PC-9 (cell line): ENCODE data around the gene MVP. TPM values are rescaled to one million over a fixed set of nuclear protein-coding genes. Genes with fewer than 3 reads are reported as not detected.

Experiments used
- BruUV-seq: library from RNA; stranded (reverse); fragments of 400-500 nt; replicated peaks from 2 replicates; lab custom pipeline; 2021; lab: Mats Ljungman, UMichigan
- CTCF ChIA-PET: fragments of 300-600 bp; sonication (Branson Sonifier 250); formaldehyde crosslinking; loops from one replicate; lab custom pipeline; 2022; ENCODE audit warnings: antibody characterized with exemption; lab: Charles Lee
- POLR2A ChIA-PET: fragments of 300-600 bp; sonication (Branson Sonifier 250); formaldehyde crosslinking; loops from one replicate; lab custom pipeline; 2022; ENCODE audit warnings: antibody characterized with exemption; ENCODE audit not compliant: unreplicated experiment; lab: Charles Lee
- DNase-seq, 2 experiments: peaks; one replicate each; pipeline versions ENCODE4 v3.0.0 to v3.0.0-alpha.2; 2015 to 2022; ENCODE audit warnings: mixed read lengths in 1 of 2
- H2AFZ ChIP-seq: fragments of 200-600 bp; sonication (generic); 2 replicates; pipeline ENCODE4 v1.8.1; 2017; ENCODE audit warnings: antibody characterized with exemption
- H3F3A ChIP-seq: fragments of 200-600 bp; sonication (generic); 2 replicates; pipeline ENCODE4 v1.8.1; 2017; ENCODE audit warnings: antibody characterized with exemption, mild to moderate bottlenecking, low read depth; ENCODE audit not compliant: insufficient read depth
- H3K27ac ChIP-seq: fragments of 200-600 bp; sonication (generic); 2 replicates; pipeline ENCODE4 v1.6.1; 2016; ENCODE audit warnings: mixed run types
- H3K27me3 ChIP-seq: fragments of 200-600 bp; sonication (generic); 2 replicates; pipeline ENCODE4 v1.6.1; 2016; ENCODE audit warnings: low read depth, mixed run types; ENCODE audit not compliant: insufficient read depth
- H3K36me3 ChIP-seq: fragments of 200-600 bp; sonication (generic); 2 replicates; pipeline ENCODE4 v1.6.1; 2016; ENCODE audit warnings: low read depth, mixed run types
- H3K4me1 ChIP-seq: fragments of 200-600 bp; sonication (generic); replicated peaks from 2 replicates; pipeline ENCODE4 v1.6.1; 2016; ENCODE audit warnings: mixed run types; ENCODE audit not compliant: insufficient read depth
- H3K4me2 ChIP-seq: fragments of 200-600 bp; sonication (generic); 2 replicates; pipeline ENCODE4 v1.6.1; 2017; ENCODE audit warnings: mixed run types
- H3K4me3 ChIP-seq: fragments of 200-600 bp; sonication (generic); 2 replicates; pipeline ENCODE4 v1.6.1; 2016; ENCODE audit warnings: mixed run types
- H3K79me2 ChIP-seq: fragments of 200-600 bp; sonication (generic); 2 replicates; pipeline ENCODE4 v1.6.1; 2017; ENCODE audit warnings: low read depth, mixed run types
- H3K9me2 ChIP-seq: fragments of 200-600 bp; sonication (generic); 2 replicates; pipeline ENCODE4 v1.8.1; 2017; ENCODE audit warnings: mild to moderate bottlenecking; ENCODE audit not compliant: insufficient read depth
- H3K9me3 ChIP-seq: fragments of 200-600 bp; sonication (generic); 2 replicates; pipeline ENCODE4 v1.8.1; 2016; ENCODE audit warnings: low read depth; ENCODE audit not compliant: insufficient read depth
- H4K20me1 ChIP-seq: fragments of 200-600 bp; sonication (generic); 2 replicates; pipeline ENCODE4 v1.8.1; 2017; ENCODE audit not compliant: insufficient read depth
- CTCF ChIP-seq: fragments of 200-600 bp; sonication (generic); conservative IDR thresholded peaks from 2 replicates; pipeline ENCODE4 v1.6.1; 2017; ENCODE audit warnings: mixed run types, antibody characterized with exemption, mild to moderate bottlenecking, moderate library complexity
- EZH2 ChIP-seq: fragments of 200-600 bp; sonication (generic); IDR thresholded peaks from 2 replicates; pipeline ENCODE4 v1.8.0; 2017; ENCODE audit warnings: antibody characterized with exemption, low read depth
- intact Hi-C: fragments of 100-400 bp; cut with micrococcal nuclease; formaldehyde crosslinking; loops from one replicate; pipeline ENCODE4 v1.10.0; 2022; ENCODE audit not compliant: unreplicated experiment
- total RNA-seq: library from RNA; stranded (reverse); gene quantifications from 2 replicates; pipeline ENCODE4 v1.2.3, GENCODE V29; 2021

MVP gene
- total RNA-seq, 1 experiment from 2014 or later, result 208 TPM

- POLR2A ChIA-PET, result no interaction called here
- Histone ChIP-seq H3K4me1 (no peaks in the 10 kb centered on the region), H2AFZ (no peak overlapping the region), H3F3A (peaks cover 8% of the 10 kb centered on the region), H3K27ac (no peak overlapping the region), H3K36me3 (no peaks in the 10 kb centered on the region), H3K4me2 (no peak overlapping the region), H3K9me3 (no peaks in the 10 kb centered on the region), H3K4me3 (no peak overlapping the region), H4K20me1 (peaks cover 4% of the 10 kb centered on the region), H3K79me2 (no peaks in the 10 kb centered on the region), H3K9me2 (no peaks in the 10 kb centered on the region), H3K27me3 (no peaks in the 10 kb centered on the region)
- CTCF ChIA-PET, result no interaction called here
- no TSS peak for BruUV-seq
- intact Hi-C loops, result no loop called here
- TF ChIP-seq CTCF (no peak), EZH2 (no peak)
- DNase-seq, result no peak
Observed at GRCh38 chr16:29891525-29892457, 71.5 kb downstream of the MVP start.

- DNase-seq, result no peak
- H3K27me3 ChIP-seq, result no peaks in the 10 kb centered on the region
- CTCF ChIA-PET, result no interaction called here
- peaks cover 10% of the 10 kb centered on the region for H3F3A ChIP-seq
- POLR2A ChIA-PET, result no interaction called here
- H3K4me1 ChIP-seq, result no peaks in the 10 kb centered on the region
- H3K9me3 ChIP-seq, result no peaks in the 10 kb centered on the region
- H2AFZ ChIP-seq, result no peak overlapping the region
- intact Hi-C loops, result no loop called here
- H3K4me3 ChIP-seq, result no peak overlapping the region
- no peaks in the 10 kb centered on the region for H3K79me2 ChIP-seq
- H3K4me2 ChIP-seq, result no peak overlapping the region
- BruUV-seq, result no TSS peak
- H4K20me1 ChIP-seq, result peaks cover 4% of the 10 kb centered on the region
- no peaks in the 10 kb centered on the region for H3K36me3 ChIP-seq
- no peak overlapping the region for H3K27ac ChIP-seq
- no peaks in the 10 kb centered on the region for H3K9me2 ChIP-seq
- TF ChIP-seq CTCF, result no peak
- no peak for TF ChIP-seq EZH2
Observed at GRCh38 chr16:29892458-29892813, 72.2 kb downstream of the MVP start.

- no peak overlapping the region for H3K4me3 ChIP-seq
- no peaks in the 10 kb centered on the region for H3K9me3 ChIP-seq
- CTCF ChIA-PET, result no interaction called here
- TF ChIP-seq CTCF (no peak), EZH2 (no peak)
- no peaks in the 10 kb centered on the region for H3K27me3 ChIP-seq
- H3K36me3 ChIP-seq, result no peaks in the 10 kb centered on the region
- H3K4me2 ChIP-seq, result no peak overlapping the region
- BruUV-seq, result no TSS peak
- no peak for DNase-seq
- H4K20me1 ChIP-seq, result peaks cover 4% of the 10 kb centered on the region
- POLR2A ChIA-PET, result no interaction called here
- no peak overlapping the region for H2AFZ ChIP-seq
- 0 out of 2 replicates have a peak, but pooled peaks cover 5% of the 10 kb centered on the region for H3K4me1 ChIP-seq
- intact Hi-C loops, result no loop called here
- no peak overlapping the region for H3K27ac ChIP-seq
- H3F3A ChIP-seq, result peaks cover 14% of the 10 kb centered on the region
- no peaks in the 10 kb centered on the region for H3K79me2 ChIP-seq
- no peaks in the 10 kb centered on the region for H3K9me2 ChIP-seq
Observed at GRCh38 chr16:29893553-29893952, 73.3 kb downstream of the MVP start.
